GM18508 (cell line): ENCODE measurements around the gene KRT78.

Experiments used
- ATAC-seq: cut with Tn5 transposase; IDR thresholded peaks from one replicate; pipeline ENCODE4 v1.9.1; 2021; ENCODE audit warnings: moderate number of reproducible peaks; ENCODE audit not compliant: insufficient read depth, unreplicated experiment

KRT78 gene

GRCh38 chr12:52827499-52828090 lies 21.2 kb downstream of the KRT78 start:
- no peak for ATAC-seq

DNA sequence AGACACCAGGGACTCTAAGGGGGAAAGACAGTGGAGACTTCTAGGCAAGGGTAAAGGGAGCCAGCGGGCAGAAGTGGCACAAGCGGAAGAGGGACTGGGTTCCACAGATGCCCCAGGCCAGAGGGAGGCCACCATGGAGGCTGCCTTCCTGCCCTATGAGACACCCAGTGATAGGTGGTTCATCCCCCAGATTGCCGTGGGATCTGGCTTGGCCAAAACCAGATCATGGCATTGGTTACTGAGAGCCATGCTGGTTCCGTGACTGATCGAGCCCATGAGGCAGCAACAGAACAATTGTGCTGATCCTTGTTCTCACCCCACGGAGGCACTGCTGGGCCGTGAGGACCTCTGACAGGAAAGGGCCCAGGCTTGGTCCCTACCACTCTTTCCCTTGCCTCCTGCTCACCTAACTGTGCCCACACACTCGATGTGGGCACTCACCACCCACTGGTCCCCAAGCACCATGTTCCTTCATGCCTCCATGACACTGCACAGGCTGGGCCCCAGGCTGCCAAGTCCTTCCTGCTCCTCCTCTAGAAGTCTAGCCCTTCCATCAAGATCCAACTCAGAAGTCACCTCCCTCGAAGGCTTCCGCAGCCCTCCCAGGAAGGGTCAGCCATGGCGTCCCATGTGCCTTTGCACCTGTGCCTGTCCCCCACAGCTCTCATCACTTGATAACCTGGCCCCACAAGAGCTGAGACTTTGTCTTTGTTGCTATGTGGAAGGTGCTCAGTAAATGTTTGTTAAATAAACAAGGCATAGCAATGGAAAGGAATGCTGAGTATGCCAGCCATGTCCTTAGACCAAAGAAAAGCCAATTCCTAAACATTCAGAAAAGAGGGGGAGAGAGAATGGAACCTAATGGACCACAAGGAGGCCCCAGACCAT lies 21.9 kb downstream of the KRT78 start:
- no peak for ATAC-seq

DNA sequence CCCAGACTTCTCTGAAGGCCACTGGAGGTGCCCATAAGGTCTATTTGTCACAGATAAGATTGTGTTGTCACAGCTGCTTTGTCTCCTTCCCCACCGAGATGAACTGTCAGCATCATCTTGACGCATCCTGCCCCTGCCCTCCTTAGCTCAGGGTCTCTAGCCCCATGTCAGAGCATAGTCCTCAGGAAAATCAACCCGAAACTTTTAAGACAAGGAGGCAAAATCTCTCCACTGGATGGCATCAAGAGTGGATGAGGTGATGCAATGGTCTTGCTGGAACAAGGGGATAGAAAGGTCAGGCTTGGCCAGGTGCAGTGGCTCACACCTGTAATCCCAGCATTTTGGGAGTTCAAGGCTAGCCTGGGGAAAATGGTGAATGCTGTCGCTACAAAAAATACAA lies 22.8 kb downstream of the KRT78 start:
- no peak for ATAC-seq

- no peak for ATAC-seq
Observed at GRCh38 chr12:52824741-52825410, 23.9 kb downstream of the KRT78 start.

DNA sequence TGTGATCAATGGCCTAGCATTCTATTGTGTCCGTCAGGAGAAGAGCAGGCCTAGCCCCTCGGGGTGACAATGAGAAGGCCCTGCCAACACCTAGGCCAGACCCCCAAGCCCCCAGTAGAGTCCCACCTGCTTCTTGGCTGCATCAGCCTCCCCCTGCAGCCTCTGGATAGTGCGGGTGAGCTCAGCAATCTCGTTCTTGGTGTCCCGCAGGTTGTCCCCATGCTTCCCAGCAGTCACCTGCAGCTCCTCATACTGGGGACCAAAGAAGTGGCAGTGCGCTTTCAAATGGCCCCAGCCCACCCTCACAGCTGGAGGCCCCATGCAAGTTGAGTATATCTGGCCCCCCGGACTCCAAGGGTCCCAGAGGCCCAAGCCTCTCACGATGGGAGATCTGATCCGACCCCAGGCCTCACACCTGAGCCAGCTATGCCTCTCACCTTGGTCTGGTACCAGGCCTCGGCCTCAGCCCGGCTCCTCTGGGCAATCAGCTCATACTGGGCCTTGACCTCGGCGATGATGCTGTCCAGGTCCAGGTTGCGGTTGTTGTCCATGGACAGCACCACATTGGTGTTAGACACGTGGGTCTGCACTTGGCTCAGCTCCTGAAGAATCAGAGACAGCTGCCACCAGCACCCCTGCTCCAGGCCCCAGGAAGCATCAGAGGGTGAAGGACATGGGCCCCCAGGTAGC lies 24.9 kb downstream of the KRT78 start:
- no peak for ATAC-seq

DNA sequence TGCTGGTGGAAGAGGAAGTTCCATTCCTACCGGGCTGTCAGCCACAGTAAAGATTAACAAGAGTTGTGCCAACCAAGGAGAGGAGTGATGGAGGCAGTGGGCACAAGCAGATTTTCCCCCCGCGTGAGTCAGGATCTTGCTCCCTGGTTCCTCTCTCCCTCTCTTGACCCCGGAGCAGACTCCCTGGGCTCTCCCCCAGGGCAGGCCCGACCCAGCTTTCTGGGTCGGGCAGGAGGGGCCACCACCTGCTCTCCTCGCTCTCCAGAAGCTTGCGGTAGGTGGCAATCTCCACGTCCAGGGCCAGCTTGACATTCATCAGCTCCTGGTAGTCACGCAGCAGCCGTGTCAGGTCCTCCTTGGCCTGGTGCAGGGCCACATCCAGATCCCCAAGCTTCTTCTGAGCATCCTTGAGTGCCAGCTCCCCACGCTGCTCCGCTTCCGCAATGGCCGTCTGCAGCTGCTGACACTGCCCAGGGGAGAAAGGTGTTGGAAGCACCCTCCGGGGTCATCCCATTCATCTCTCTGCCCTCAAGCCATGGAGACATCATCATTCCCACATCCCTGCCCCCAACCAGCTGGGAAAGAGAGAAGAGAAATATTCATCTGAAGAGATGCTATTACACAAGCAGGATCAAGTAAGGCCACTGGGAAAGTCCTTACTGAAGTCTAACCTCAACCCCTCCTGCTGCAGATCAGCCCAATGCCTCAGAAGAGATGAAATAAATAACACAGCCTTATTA lies 25.9 kb downstream of the KRT78 start:
- ATAC-seq: no peak

GRCh38 chr12:52821826-52822660 lies 26.8 kb downstream of the KRT78 start:
- ATAC-seq: no peak

DNA sequence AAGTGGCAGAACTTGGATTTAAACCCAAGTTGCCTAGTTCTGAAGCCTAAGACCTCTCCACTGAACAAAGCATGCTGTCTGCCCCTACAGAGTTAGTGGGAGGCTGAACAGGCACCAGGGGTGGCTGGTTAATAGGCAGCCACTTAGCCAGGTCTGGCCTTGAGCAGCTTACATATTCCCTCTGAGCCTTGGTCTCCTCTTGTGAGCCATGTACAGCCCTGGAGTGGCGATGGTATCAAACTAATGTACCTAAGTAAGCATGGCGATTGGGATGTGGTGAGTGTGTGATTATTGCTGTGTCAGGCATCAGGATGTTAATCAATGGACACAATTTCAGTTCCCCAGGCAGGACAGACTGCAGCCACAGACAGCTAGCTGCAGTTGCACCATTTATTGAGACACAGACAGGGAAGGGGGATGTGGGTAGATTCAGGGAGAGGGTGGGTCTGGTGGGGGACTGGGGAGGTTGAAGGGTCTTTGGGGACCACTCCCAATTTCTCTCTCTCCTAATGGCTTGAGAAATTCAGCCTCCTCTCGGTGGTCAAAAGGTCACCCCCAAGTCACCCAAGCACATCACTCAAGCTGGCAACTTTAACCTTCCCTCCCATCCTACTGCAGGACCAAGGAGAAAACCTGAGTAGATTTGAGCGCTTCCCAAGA lies 27.6 kb downstream of the KRT78 start:
- ATAC-seq: no peak

- no peak for ATAC-seq
Observed at GRCh38 chr12:52820521-52820920, 28.3 kb downstream of the KRT78 start.

- ATAC-seq: no peak
Observed at GRCh38 chr12:52819731-52820510, 28.9 kb downstream of the KRT78 start.

DNA sequence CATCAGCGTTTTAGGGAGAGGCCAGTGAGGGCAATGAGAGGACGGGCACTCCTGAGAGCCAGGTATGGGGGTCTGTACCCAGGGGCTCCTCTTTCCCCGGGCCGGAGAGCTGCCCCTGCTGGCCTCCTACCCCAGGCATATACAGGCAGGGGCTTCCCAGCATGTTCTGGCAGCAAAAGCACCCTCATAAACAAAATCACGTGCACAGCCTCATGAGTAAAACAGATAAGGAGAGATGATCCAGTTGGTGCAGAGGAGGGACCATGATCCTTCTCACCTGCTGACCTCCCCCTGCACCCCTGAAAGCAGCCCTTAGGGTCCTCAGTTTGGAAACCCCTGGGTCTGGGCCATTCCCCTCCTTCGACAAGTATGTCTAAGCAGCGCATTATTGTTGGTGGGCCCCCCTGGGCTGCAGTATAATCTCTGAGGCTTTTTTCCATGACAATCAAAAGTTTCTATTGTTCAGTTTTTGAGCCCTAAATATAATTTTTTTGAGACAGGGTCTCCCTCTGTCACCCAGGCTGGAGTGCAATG lies 29.8 kb downstream of the KRT78 start:
- no peak for ATAC-seq

GRCh38 chr12:52818388-52818787 lies 30.4 kb downstream of the KRT78 start:
- no peak for ATAC-seq

GRCh38 chr12:52817699-52818238 lies 31.0 kb downstream of the KRT78 start:
- no peak for ATAC-seq

DNA sequence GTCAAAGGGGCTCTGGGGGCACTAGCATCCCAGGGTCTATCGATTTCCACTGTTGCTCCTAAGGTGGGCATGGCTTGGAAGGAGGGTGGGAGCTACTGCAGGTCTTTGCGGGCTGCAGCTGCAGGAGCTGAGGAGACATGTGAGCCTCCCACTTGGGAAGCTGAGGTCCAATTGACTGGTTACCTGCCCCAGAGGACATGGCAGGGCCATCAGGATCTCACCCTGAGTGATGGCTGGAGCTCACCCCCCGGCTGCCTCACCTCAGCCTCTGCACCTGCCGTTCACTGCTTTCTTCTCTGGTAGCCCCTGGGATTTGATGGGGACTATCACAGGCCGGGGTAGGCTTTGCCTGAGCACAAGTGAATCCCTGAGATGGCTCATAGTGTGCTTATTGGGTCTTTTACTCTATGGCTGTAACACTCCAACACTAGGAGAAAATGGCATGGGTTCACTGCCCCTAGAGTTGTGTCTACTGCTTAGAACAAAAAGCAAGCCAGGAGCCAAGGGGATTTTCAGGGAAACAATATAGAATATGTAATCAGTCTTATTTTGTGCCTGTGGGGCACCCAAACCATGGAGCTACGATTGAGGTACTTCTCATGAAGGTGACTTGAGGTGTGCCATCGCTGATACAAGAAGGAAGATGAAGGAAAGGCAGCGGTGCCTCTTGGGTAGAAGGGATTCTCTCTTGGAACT lies 31.6 kb downstream of the KRT78 start:
- ATAC-seq: no peak

DNA sequence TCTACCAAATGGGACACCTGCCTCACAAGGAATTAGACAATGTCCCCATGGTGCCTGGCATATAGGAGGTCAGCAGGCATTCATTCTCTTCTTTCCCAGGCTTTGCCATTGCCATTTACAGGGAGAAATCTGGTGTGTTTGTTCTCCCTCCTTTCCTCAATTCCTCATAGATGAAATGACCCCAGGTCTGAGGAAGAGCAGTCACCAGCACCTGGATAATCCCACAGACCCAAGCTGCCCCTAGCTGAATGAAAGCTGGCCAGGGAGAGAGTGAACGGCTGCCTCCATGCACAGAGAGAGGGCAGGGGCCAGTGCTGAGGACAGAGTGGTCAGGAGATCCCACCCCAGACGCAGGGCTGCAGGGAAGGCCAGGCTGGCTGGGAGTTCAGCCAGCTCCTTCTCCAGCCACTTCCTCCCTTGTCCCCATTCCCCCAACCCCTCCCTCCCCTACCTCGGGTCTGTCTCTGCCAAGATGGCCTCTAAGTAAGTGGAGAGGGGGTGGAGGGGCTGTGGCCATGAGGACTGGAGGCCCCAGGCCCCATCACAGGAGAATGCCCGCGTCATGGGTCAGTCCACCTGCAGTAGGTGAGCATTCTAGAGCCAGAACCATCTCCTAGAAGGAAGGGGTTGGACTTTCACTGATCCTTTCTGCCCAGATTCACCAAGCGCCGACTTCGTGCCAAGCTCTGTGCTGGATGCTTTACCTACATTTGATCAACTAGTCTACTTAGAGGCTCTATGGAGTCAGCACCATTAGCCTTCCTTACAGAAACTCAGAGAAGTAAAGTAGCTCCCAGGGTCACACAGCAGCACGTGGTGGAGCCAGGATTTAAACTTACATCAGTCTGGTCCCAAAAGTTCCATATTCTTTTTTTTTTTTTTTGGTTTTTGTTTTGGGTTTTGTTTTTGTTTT lies 32.9 kb downstream of the KRT78 start:
- ATAC-seq: no peak

DNA sequence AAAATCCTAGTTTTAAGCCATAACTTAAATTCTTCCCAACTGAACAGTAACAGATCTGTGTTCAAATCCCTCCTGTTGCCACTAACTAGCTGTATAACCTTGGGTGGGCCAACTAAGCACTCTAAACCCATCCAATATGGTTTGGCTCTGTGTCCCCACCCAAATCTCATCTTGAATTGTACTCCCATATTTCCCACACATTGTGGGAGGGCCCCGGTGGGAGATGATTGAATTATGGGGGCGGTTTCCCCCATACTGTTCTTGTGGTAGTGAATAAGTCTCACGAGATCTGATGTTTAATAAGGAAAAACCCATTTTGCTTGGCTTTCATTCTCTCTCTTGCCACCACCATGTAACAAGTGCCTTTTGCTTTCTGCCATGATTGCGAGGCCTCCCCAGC lies 33.6 kb downstream of the KRT78 start:
- no peak for ATAC-seq
